ENCODE measurements around the gene FAM210A.

- TF ChIP-seq GATA2 (IDR thresholded peaks at IDR 0.05; ENCODE audit: low read depth, low read length) (no peak), GATA3 (IDR thresholded peaks at IDR 0.05; ENCODE audit: low read depth, low read length) (no peak)
Observed at GRCh38 chr18:13726972-13727331, 594 bp upstream of the FAM210A start.

Data from SH-SY5Y (cell line).